HFFc6 (cell line): ENCODE measurements around the gene PDIA5. TPM values are rescaled to one million over a fixed set of nuclear protein-coding genes. Genes with fewer than 3 reads are reported as not detected.

ENCODE experiments used
- DNase-seq: peaks from one replicate; pipeline ENCODE4 v3.0.0-alpha.2; 2018
- H3K27ac Mint-ChIP-seq: 2 replicates; pipeline ENCODE4 v1.8.0; 2020; ENCODE audit warnings: mild to moderate bottlenecking, mixed read lengths
- H3K27me3 Mint-ChIP-seq: 2 replicates; pipeline ENCODE4 v1.8.0; 2021; ENCODE audit warnings: mild to moderate bottlenecking, moderate library complexity, mixed read lengths; ENCODE audit not compliant: insufficient read depth
- H3K36me3 Mint-ChIP-seq: 2 replicates; pipeline ENCODE4 v1.8.0; 2021; ENCODE audit warnings: low read depth, mixed read lengths
- H3K4me1 Mint-ChIP-seq: 2 replicates; pipeline ENCODE4 v1.8.0; 2020; ENCODE audit warnings: low read depth, mixed read lengths
- H3K4me3 Mint-ChIP-seq: 2 replicates; pipeline ENCODE4 v1.8.0; 2020; ENCODE audit warnings: mild to moderate bottlenecking, moderate library complexity, mixed read lengths
- H3K9me3 Mint-ChIP-seq: 2 replicates; pipeline ENCODE4 v1.8.0; 2020; ENCODE audit warnings: mild to moderate bottlenecking, mixed read lengths
- CTCF ChIP-seq: fragments of 200-600 bp; sonication (generic); IDR thresholded peaks from 2 replicates; pipeline ENCODE4 v1.5.0; 2021; ENCODE audit warnings: antibody characterized with exemption, mild to moderate bottlenecking
- total RNA-seq, 6 experiments: library from RNA; stranded (reverse); fragmentation: NEBNext Ultra II Directional; extraction: Animal tissue kit (Norgen Biotek cat#: 25700); gene quantifications; 2 replicates in 1 of 6; 3 replicates in 5 of 6; pipeline ENCODE4 v1.2.3, GENCODE V29; 2021

The PDIA5 gene
- total RNA-seq, 6 experiments from 2014 or later, result 30.7 to 49.0 (median 38.1) TPM

GRCh38 chr3:123042413-123042812 is 24.4 kb upstream of the PDIA5 start:
- DNase-seq, result no peak
- TF ChIP-seq CTCF, result no peak
- no peaks in the 10 kb centered on the region for H3K36me3 Mint-ChIP-seq
- no peak overlapping the region for H3K27ac Mint-ChIP-seq
- H3K27me3 Mint-ChIP-seq, result peaks cover 68% of the 10 kb centered on the region
- no peak overlapping the region for H3K4me3 Mint-ChIP-seq
- H3K4me1 Mint-ChIP-seq, result peaks cover 6% of the 10 kb centered on the region; the same call in 1 of the 2 replicates
- no peaks in the 10 kb centered on the region for H3K9me3 Mint-ChIP-seq

GRCh38 chr3:123044981-123045763 is 21.7 kb upstream of the PDIA5 start:
- no peak overlapping the region for H3K27ac Mint-ChIP-seq
- no peak for TF ChIP-seq CTCF
- DNase-seq, result no peak
- H3K27me3 Mint-ChIP-seq, result peaks cover 46% of the 10 kb centered on the region
- no peak overlapping the region for H3K4me3 Mint-ChIP-seq
- peaks cover 6% of the 10 kb centered on the region; the same call in 1 of the 2 replicates for H3K4me1 Mint-ChIP-seq
- H3K9me3 Mint-ChIP-seq, result no peaks in the 10 kb centered on the region
- no peaks in the 10 kb centered on the region for H3K36me3 Mint-ChIP-seq

- TF ChIP-seq CTCF, result no peak
- Mint-ChIP-seq H3K4me1 (peaks cover 6% of the 10 kb centered on the region; the same call in 1 of the 2 replicates), H3K27ac (no peak overlapping the region), H3K36me3 (no peaks in the 10 kb centered on the region), H3K27me3 (peaks cover 41% of the 10 kb centered on the region), H3K4me3 (no peak overlapping the region), H3K9me3 (no peaks in the 10 kb centered on the region)
- no peak for DNase-seq
Measured at GRCh38 chr3:123046262-123047061, 20.4 kb upstream of the PDIA5 start.

GRCh38 chr3:123047062-123047319 is 19.8 kb upstream of the PDIA5 start:
- H3K4me3 Mint-ChIP-seq, result no peak overlapping the region
- no peak overlapping the region for H3K27ac Mint-ChIP-seq
- no peak for DNase-seq
- peaks cover 37% of the 10 kb centered on the region for H3K27me3 Mint-ChIP-seq
- no peaks in the 10 kb centered on the region for H3K9me3 Mint-ChIP-seq
- H3K4me1 Mint-ChIP-seq, result peaks cover 6% of the 10 kb centered on the region; the same call in 1 of the 2 replicates
- no peak for TF ChIP-seq CTCF
- no peaks in the 10 kb centered on the region for H3K36me3 Mint-ChIP-seq

- no peaks in the 10 kb centered on the region for H3K36me3 Mint-ChIP-seq
- H3K27ac Mint-ChIP-seq, result no peak overlapping the region
- H3K27me3 Mint-ChIP-seq, result peaks cover 34% of the 10 kb centered on the region
- H3K4me1 Mint-ChIP-seq, result peaks cover 6% of the 10 kb centered on the region; the same call in 1 of the 2 replicates
- DNase-seq, result no peak
- H3K9me3 Mint-ChIP-seq, result no peaks in the 10 kb centered on the region
- no peak for TF ChIP-seq CTCF
- no peak overlapping the region for H3K4me3 Mint-ChIP-seq
Measured at GRCh38 chr3:123048480-123049237, 18.2 kb upstream of the PDIA5 start.
